HCT116 (cell line): ENCODE data around the gene NRP1. TPM values are rescaled to one million over a fixed set of nuclear protein-coding genes. Genes with fewer than 3 reads are reported as not detected.
A peak's percentile ranks its signal among the peaks of the same experiment; 100 is the strongest.
"Not testable (repeated sequence)": the region's sequence is repeated elsewhere in the genome, so short reads cannot be mapped to it uniquely, and the experiment has no call there.

Experiments used
- ATAC-seq: fragments of 200-7000 bp; cut with Tn5 transposase; 2 replicates; pipeline ENCODE4 v1.9.1; 2020; ENCODE audit warnings: mild to moderate bottlenecking, moderate library complexity
- BruUV-seq: library from RNA; stranded (reverse); fragments of 400-500 nt; replicated peaks from 2 replicates; lab custom pipeline; 2021; lab: Mats Ljungman, UMichigan
- CTCF ChIA-PET: fragments of 300-600 bp; sonication (Branson Sonifier 250); formaldehyde crosslinking; loops from one replicate; lab custom pipeline; 2021; ENCODE audit warnings: antibody characterized with exemption; lab: Charles Lee
- POLR2A ChIA-PET: fragments of 300-600, 350-600 bp; sonication (Branson Sonifier 250); formaldehyde crosslinking; loops from one replicate; lab custom pipeline; 2021; ENCODE audit warnings: antibody characterized with exemption; lab: Charles Lee
- RAD21 ChIA-PET, 2 experiments: fragments of 300-600 bp; sonication (Branson Sonifier 250); formaldehyde crosslinking; loops; one replicate each; lab custom pipeline; 2023; ENCODE audit warnings: low total read pairs in 2 of 2; ENCODE audit not compliant: uncharacterized antibody in 2 of 2, unreplicated experiment in 2 of 2, low non-redundant PET in 1 of 2; lab: Charles Lee
- DNase-seq: peaks from one replicate; pipeline ENCODE4 v3.0.0-alpha.2; 2010; ENCODE audit warnings: low read depth, low spot score
- H2AFZ ChIP-seq: fragments of 200-600 bp; shearing (Covaris generic), sonication (generic); 2 replicates; pipeline ENCODE4 v1.6.1; 2017; ENCODE audit warnings: low read depth, mixed run types, mixed read lengths, antibody characterized with exemption, low read length; ENCODE audit not compliant: poor library complexity, severe bottlenecking
- H3K27ac ChIP-seq: 2 replicates; pipeline ENCODE4 v1.5.1; 2012; ENCODE audit warnings: low read depth, low read length
- H3K27me3 ChIP-seq: fragments of 200-600 bp; sonication (generic); 2 replicates; pipeline ENCODE4 v1.6.1; 2016; ENCODE audit warnings: mixed run types, low read length, mixed read lengths; ENCODE audit not compliant: insufficient read depth
- H3K36me3 ChIP-seq, 2 experiments: fragments of 200-500 bp in 1 of 2; fragments of 200-600 bp in 1 of 2; sonication (Bioruptor generic) in 1 of 2; sonication (generic) in 1 of 2; 2 replicates each; pipeline versions ENCODE4 v1.5.1 to v1.6.1; 2014 to 2016; ENCODE audit warnings: low read length in 2 of 2, inconsistent platforms in 1 of 2, mixed read lengths in 1 of 2, mixed run types in 1 of 2; ENCODE audit not compliant: insufficient read depth in 2 of 2, control insufficient read depth in 1 of 2
- H3K4me1 ChIP-seq, 2 experiments: fragments of 200-600 bp in 1 of 2; sonication (generic) in 1 of 2; 2 replicates each; pipeline versions ENCODE4 v1.5.1 to v1.6.1; 2012 to 2017; ENCODE audit warnings: low read length in 2 of 2, inconsistent platforms in 1 of 2, mild to moderate bottlenecking in 1 of 2, mixed read lengths in 1 of 2, mixed run types in 1 of 2, moderate library complexity in 1 of 2; ENCODE audit not compliant: insufficient read depth in 2 of 2, control insufficient read depth in 1 of 2
- H3K4me2 ChIP-seq: fragments of 200-600 bp; sonication (generic); 2 replicates; pipeline ENCODE4 v1.6.1; 2017; ENCODE audit warnings: mixed run types, low read length, mixed read lengths
- H3K4me3 ChIP-seq, 2 experiments: fragments of 200-600 bp in 1 of 2; sonication (generic) in 1 of 2; replicated peaks in 1 of 2; 2 replicates each; pipeline ENCODE4 v1.5.1; 2011 to 2016; ENCODE audit warnings: low read length in 2 of 2, control low read depth in 1 of 2, low read depth in 1 of 2, mild to moderate bottlenecking in 1 of 2, mixed read lengths in 1 of 2, mixed run types in 1 of 2
- H3K79me2 ChIP-seq: fragments of 200-600 bp; sonication (generic); 2 replicates; pipeline ENCODE4 v1.6.1; 2017; ENCODE audit warnings: mild to moderate bottlenecking, mixed run types, low read length, moderate library complexity, mixed read lengths; ENCODE audit not compliant: insufficient read depth
- H3K9ac ChIP-seq: fragments of 200-600 bp; sonication (generic); 2 replicates; pipeline ENCODE4 v1.6.1; 2016; ENCODE audit warnings: low read length, mixed read lengths
- H3K9me2 ChIP-seq: fragments of 200-600 bp; sonication (generic), shearing (Covaris generic); 2 replicates; pipeline ENCODE4 v1.6.1; 2017; ENCODE audit warnings: mixed run types, mild to moderate bottlenecking, moderate library complexity; ENCODE audit not compliant: insufficient read depth
- H3K9me3 ChIP-seq, 2 experiments: fragments of 200-500 bp in 1 of 2; fragments of 200-600 bp in 1 of 2; sonication (Bioruptor generic) in 1 of 2; sonication (generic) in 1 of 2; 2 replicates each; pipeline ENCODE4 v1.6.1; 2014 to 2017; ENCODE audit warnings: low read length in 2 of 2, mixed read lengths in 2 of 2, inconsistent platforms in 1 of 2, low read depth in 1 of 2, mild to moderate bottlenecking in 1 of 2, mixed run types in 1 of 2, moderate library complexity in 1 of 2; ENCODE audit not compliant: control insufficient read depth in 1 of 2, insufficient read depth in 1 of 2
- H4K20me1 ChIP-seq: fragments of 200-600 bp; sonication (generic), shearing (Covaris generic); 2 replicates; pipeline ENCODE4 v1.6.1; 2017; ENCODE audit warnings: mixed run types, mild to moderate bottlenecking, moderate library complexity; ENCODE audit not compliant: insufficient read depth
- ATF3 ChIP-seq: IDR thresholded peaks from 2 replicates; pipeline ENCODE4 v1.6.1; 2012
- CBX3 ChIP-seq: IDR thresholded peaks from 2 replicates; pipeline ENCODE4 v1.6.1; 2012; ENCODE audit warnings: low read depth
- CTCF ChIP-seq, 3 experiments: fragments of 200-600 bp in 1 of 3; sonication (generic) in 1 of 3; IDR thresholded peaks in 2 of 3; conservative IDR thresholded peaks in 1 of 3; 2 replicates each; pipeline ENCODE4 v1.5.1; 2012 to 2017; ENCODE audit warnings: low read depth in 2 of 3, low read length in 2 of 3, antibody characterized with exemption in 1 of 3, borderline replicate concordance in 1 of 3, control low read depth in 1 of 3, mild to moderate bottlenecking in 1 of 3, mixed read lengths in 1 of 3, mixed run types in 1 of 3, moderate library complexity in 1 of 3; ENCODE audit not compliant: insufficient read depth in 1 of 3
- EGR1 ChIP-seq: IDR thresholded peaks from 2 replicates; pipeline ENCODE4 v1.6.1; 2012; ENCODE audit warnings: low read depth
- ELF1 ChIP-seq: IDR thresholded peaks from 2 replicates; pipeline ENCODE4 v1.6.1; 2012; ENCODE audit warnings: low read depth, borderline replicate concordance
- EZH2 ChIP-seq: fragments of 200-600 bp; sonication (generic); IDR thresholded peaks from 2 replicates; pipeline ENCODE4 v1.6.1; 2017; ENCODE audit warnings: antibody characterized with exemption, mixed run types
- FOSL1 ChIP-seq: IDR thresholded peaks from 2 replicates; pipeline ENCODE4 v1.6.1; 2012; ENCODE audit warnings: low read depth
- JUND ChIP-seq: IDR thresholded peaks from 2 replicates; pipeline ENCODE4 v1.6.1; 2012
- MAX ChIP-seq: IDR thresholded peaks from 2 replicates; pipeline ENCODE4 v1.6.1; 2012
- POLR2A ChIP-seq: IDR thresholded peaks from 2 replicates; pipeline ENCODE4 v1.7.0; 2011; ENCODE audit warnings: borderline replicate concordance; ENCODE audit not compliant: insufficient read depth, insufficient read length; ENCODE audit errors: extremely low read depth
- RAD21 ChIP-seq: IDR thresholded peaks from 2 replicates; pipeline ENCODE4 v1.6.1; 2012; ENCODE audit warnings: low read depth, mild to moderate bottlenecking
- REST ChIP-seq: IDR thresholded peaks from 2 replicates; pipeline ENCODE4 v1.6.1; 2012; ENCODE audit warnings: low read depth
- SP1 ChIP-seq: IDR thresholded peaks from 2 replicates; pipeline ENCODE4 v1.6.1; 2012; ENCODE audit warnings: low read depth
- SRF ChIP-seq: IDR thresholded peaks from 2 replicates; pipeline ENCODE4 v1.6.1; 2012; ENCODE audit warnings: low read depth
- ZFX ChIP-seq: fragments of 450-650 bp; IDR thresholded peaks from 2 replicates; pipeline ENCODE4 v1.6.1; 2017
- ZNF274 ChIP-seq: fragments of 200-500 bp; sonication (Bioruptor generic); IDR thresholded peaks from 2 replicates; pipeline ENCODE4 v1.6.1; 2014; ENCODE audit warnings: mild to moderate bottlenecking, low read depth, low read length, inconsistent platforms
- intact Hi-C: fragments of 100-400 bp; cut with micrococcal nuclease; formaldehyde crosslinking; loops from 2 replicates; pipeline ENCODE4 v1.10.0; 2022
- total RNA-seq: library from RNA; stranded (reverse); gene quantifications from one replicate; pipeline ENCODE4 v1.2.1, GENCODE V29; 2021; ENCODE audit not compliant: unreplicated experiment

The NRP1 gene
- total RNA-seq, 1 experiment from 2014 or later: 3.8 TPM

GRCh38 chr10:33138686-33139085 is 195.8 kb downstream of the NRP1 start:
- intact Hi-C loops: loop anchor here (10.0 kb wide), 1 partner anchor 764 kb away; no protein-coding TSS in a partner anchor
- CTCF ChIA-PET, BruUV-seq, H3K9me3 ChIP-seq, H3K36me3 ChIP-seq, H4K20me1 ChIP-seq, H3K27ac ChIP-seq, H3K79me2 ChIP-seq, H3K4me3 ChIP-seq, ATAC-seq, RAD21 ChIA-PET, DNase-seq, H2AFZ ChIP-seq, H3K9me2 ChIP-seq, POLR2A ChIA-PET, H3K9ac ChIP-seq, H3K4me2 ChIP-seq, H3K27me3 ChIP-seq: not testable (repeated sequence)
- peaks cover 45 to 68% of the 10 kb centered on the region in 2 experiments for H3K4me1 ChIP-seq

GRCh38 chr10:33137356-33138005 is 197.0 kb downstream of the NRP1 start:
- no peaks in the 10 kb centered on the region for H3K27me3 ChIP-seq
- H3K4me1 ChIP-seq: peaks cover 45 to 68% of the 10 kb centered on the region in 2 experiments
- H3K79me2 ChIP-seq: no peaks in the 10 kb centered on the region
- CTCF ChIA-PET: no interaction called here
- peak overlapping the region in 1 of 2 experiments; percentile 26; a peak in 1 of 4 replicates for H3K4me3 ChIP-seq
- no peaks in the 10 kb centered on the region for H3K9me3 ChIP-seq
- POLR2A ChIA-PET: interaction anchor here (0.6 to 2.3 kb wide), 3 partner anchors 8 to 157 kb away, joined by 3 to 10 read pairs (median 3); no protein-coding TSS in a partner anchor
- no peaks in the 10 kb centered on the region for H3K36me3 ChIP-seq
- RAD21 ChIA-PET: no interaction called here
- peak overlapping the region; percentile 36 for H3K9ac ChIP-seq
- H3K9me2 ChIP-seq: no peaks in the 10 kb centered on the region
- peak overlapping the region; percentile 11 for H2AFZ ChIP-seq
- H4K20me1 ChIP-seq: no peaks in the 10 kb centered on the region
- H3K27ac ChIP-seq: peak overlapping the region; percentile 65
- intact Hi-C loops: loop anchor here (10.0 kb wide), 1 partner anchor 763 kb away; no protein-coding TSS in a partner anchor
- peak overlapping the region; percentile 61 for H3K4me2 ChIP-seq
- no TSS peak for BruUV-seq
- ATAC-seq (no peak), DNase-seq (no peak)
- no peak for TF ChIP-seq FOSL1
- TF ChIP-seq ELF1: no peak
- no peak for TF ChIP-seq SP1
- TF ChIP-seq SRF: no peak
- TF ChIP-seq ZNF274: no peak
- TF ChIP-seq CTCF (IDR thresholded peaks at IDR 0.05 in 2 of 3, conservative IDR thresholded peaks at IDR 0.05 in 1 of 3; ENCODE audit: borderline replicate concordance in 1 of 3, insufficient read depth in 1 of 3, low read depth in 2 of 3, low read length in 2 of 3): no peak
- TF ChIP-seq ATF3: no peak
- TF ChIP-seq MAX: no peak
- TF ChIP-seq CBX3: no peak
- no peak for TF ChIP-seq EZH2
- no peak for TF ChIP-seq REST
- no peak for TF ChIP-seq JUND
- no peak for TF ChIP-seq EGR1
- no peak for TF ChIP-seq ZFX
- no peak for TF ChIP-seq POLR2A
- TF ChIP-seq RAD21: no peak
